PC-3 (cell line): ENCODE measurements around the gene PAMR1.

Source experiments
- CTCF ChIP-seq: fragments of 300-600 bp; sonication (generic); conservative IDR thresholded peaks from 2 replicates; pipeline ENCODE4 v1.5.1; 2017; ENCODE audit warnings: antibody characterized with exemption, low read depth, mild to moderate bottlenecking, low read length
- EZH2 ChIP-seq: fragments of 300-600 bp; sonication (generic); IDR thresholded peaks from one replicate; pipeline ENCODE4 v1.6.1; 2017; ENCODE audit warnings: antibody characterized with exemption, mild to moderate bottlenecking, low read length; ENCODE audit not compliant: unreplicated experiment

GRCh38 chr11:35511666-35512065 lies 13.8 kb downstream of the PAMR1 start:
- TF ChIP-seq EZH2 (no peak), CTCF (no peak)
